GM19395 (cell line): ENCODE data around the gene SCUBE3.

Experiments used
- ATAC-seq: cut with Tn5 transposase; IDR thresholded peaks from one replicate; pipeline ENCODE4 v1.9.1; 2021; ENCODE audit warnings: mild to moderate bottlenecking, moderate library complexity; ENCODE audit not compliant: unreplicated experiment

SCUBE3 gene

GRCh38 chr6:35297601-35298481 lies 84.1 kb downstream of the SCUBE3 start, which contains the start of gene DEF6:
TSS of gene DEF6 (plus strand) at chr6:35297818. CDS start at chr6:35297857, 39 bp downstream.
- peak; percentile 78 for ATAC-seq

- no peak for ATAC-seq
Measured at GRCh38 chr6:35298625-35299140, 84.9 kb downstream of the SCUBE3 start.

- no peak for ATAC-seq
Measured at GRCh38 chr6:35299674-35300073, 85.9 kb downstream of the SCUBE3 start.

GRCh38 chr6:35300848-35301247 lies 87.1 kb downstream of the SCUBE3 start:
- no peak for ATAC-seq
